HG03571 (cell line): ENCODE results near the gene PHF20.
"Not testable (repeated sequence)": the region's sequence is repeated elsewhere in the genome, so short reads cannot be mapped to it uniquely, and the experiment has no call there.

Experiments
- ATAC-seq: cut with Tn5 transposase; IDR thresholded peaks from one replicate; pipeline ENCODE4 v1.9.1; 2021; ENCODE audit not compliant: unreplicated experiment

PHF20 gene

DNA sequence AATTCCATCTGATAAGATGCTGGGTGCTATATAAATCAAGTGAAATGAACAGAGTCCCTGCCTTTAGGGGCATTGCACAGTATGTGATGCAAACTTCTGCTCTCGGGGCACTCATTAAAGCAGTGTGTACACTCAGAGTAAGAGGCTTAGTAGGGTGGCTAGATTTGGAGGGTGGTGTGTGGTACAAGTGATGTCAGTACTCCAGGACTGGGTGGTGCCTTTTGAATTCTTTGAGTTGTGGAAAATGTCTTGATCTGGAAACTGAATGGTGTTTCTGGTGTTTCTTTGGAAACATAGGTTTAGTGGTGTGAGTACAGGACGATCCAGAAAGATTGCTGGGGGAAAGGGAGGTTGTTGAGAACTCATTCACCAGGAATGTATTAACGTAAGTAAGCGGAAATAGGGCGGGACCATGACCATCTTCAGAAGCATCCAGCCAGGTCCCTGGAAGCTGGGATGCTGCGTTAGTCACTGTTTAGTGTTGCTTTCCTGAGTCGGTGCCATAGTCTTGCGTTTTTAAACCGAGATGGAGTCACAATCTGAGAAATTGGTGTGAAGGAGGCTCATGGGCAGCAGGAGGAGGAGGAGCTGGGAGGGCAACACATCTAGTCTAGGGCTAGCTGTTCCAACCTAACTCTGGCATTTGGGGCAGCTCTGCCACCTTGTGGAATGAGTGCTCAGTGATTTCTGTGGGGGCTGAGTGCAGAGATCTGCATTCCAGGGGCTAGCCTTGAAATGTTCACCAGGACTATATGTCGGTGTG is 112.1 kb downstream of the PHF20 start:
- no peak for ATAC-seq

DNA sequence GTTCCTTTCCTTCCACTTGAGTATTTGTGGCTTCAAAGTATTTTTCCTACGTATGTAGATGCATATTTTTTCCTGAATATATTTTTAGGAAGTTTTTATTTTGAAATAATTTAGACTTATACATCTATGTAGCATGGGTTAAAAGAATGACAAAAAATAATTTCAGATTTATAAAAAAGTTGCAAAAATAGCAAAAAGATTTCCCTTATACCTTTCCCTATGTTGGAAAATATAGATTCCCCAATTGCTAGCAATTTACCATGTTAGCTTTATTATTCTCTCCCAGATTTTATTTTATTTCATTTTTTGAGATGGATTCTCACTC is 112.7 kb downstream of the PHF20 start:
- no peak for ATAC-seq

DNA sequence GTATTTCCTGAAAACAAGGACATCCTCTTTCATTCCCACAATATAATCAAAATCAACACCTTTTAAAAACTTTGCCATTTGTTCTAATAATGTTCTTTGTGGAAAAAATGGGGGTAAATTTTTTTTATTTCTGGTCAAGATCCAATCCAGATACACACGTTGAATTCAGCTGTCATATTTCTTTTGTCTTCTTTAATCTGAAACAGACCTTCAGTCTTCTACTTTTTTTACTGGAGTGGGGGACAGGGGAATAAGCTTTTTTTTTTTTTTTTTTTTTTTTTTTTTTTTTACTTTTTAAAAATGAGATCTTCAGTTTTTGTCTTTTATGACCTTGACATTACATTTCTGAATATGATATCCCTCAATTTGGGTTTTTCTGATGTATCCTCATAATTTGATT is 113.4 kb downstream of the PHF20 start:
- ATAC-seq = no peak

DNA sequence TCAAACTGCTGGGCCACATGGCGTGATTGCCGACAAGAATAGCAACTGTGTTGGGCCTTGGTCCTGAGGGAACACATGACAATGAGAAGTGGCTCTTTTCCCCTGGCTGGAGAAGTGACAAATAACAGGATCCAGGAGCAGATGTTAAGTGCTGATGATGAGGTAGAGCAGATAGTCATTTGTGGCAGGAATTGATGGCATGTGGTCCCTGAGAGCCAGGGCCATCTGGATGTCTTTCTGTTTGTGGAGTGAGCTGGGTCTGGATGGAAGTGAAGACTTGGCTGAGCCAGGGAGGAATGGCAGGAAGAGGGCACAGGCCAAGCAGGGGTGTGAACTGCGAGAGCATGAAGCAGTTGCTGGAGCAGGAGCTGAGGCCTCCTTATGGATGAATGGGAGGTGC is 114.7 kb downstream of the PHF20 start:
- ATAC-seq = no peak

DNA sequence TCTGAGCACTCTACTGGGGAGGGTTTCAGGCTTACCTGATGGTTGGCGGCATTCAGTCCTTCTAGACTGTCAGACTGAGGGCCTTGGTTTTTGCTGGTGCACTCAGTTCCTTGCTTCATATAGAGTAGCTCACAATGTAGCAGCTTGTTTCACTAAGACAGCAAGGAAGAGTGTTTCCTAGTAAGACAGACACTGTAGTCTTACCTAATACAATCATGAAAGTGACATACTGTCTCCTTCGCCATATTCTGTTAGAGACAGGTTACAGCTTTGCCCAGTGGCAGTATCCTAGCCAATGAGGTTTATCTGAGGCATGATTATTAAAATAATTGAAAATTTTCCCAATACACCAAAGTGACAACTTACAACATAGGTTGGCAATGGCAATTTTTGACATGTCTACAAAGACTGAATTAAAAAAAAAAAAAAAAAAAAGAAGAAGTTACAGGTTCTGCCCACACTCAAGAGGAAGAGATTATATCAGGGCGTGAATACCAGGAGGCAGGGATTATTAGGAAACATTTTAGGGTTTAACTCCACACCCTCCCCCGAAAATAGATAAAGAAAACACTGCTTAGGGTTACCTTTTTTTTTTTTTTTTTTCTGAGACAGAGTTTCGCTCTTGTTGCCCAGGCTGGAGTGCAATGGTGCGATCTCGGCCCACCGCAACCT is 115.7 kb downstream of the PHF20 start:
- ATAC-seq = no peak

DNA sequence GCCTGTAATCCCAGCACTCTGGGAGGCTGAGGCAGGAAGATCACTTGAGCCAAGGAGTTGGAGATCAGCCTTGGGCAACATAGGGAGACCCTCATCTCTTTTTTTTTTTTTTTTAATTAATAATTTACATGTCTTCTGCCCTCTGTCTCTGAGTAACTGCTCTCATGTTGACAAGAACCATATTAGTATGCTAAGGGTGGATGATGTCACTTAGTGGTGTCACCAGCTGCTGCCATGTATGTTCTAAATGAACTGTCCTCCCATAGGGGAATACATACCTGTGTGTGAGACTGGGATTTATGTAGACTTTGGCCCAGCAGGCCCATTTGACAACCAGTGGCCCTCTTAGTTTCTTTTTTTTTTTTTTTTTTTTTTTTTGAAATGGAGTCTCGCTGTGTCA is 116.8 kb downstream of the PHF20 start:
- ATAC-seq = no peak

DNA sequence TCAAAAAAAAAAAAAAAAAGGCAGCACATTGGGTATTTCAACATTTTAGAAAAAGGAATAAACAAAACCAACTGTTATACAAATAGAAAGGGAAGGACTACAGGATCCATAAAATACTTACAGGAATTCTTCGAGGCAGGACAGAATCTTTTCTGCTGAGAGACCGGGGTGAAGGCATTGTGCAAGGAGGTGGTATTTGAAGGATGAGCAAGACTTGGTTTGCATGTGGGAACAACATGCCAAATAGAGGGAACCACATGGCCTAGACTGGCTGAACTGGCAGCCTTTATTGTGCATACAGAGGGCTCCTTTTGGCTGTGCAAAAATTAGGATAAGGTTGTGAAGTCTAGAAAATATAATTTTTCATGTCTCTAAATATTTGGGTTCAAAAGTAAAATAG is 119.6 kb downstream of the PHF20 start:
- no peak for ATAC-seq

DNA sequence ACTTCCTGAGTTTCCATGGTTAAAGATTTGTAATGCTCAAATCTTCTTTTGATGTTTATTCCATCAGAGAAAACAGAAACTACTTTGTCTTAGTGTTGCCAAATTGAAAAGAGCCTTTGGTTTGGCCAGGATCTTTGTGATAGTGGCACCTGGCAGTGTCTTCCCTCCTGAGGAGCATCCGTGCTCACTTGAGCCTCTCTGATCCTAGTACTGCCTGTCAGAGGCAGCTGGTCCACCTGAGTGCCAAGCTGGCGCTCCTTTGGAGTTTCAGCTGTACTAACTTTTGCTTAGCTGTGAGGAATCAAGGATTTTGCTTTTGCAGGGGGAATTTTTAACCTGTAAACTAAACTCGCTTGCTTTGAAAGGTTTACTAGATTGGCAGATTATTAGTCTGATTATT is 121.1 kb downstream of the PHF20 start:
- ATAC-seq = no peak

DNA sequence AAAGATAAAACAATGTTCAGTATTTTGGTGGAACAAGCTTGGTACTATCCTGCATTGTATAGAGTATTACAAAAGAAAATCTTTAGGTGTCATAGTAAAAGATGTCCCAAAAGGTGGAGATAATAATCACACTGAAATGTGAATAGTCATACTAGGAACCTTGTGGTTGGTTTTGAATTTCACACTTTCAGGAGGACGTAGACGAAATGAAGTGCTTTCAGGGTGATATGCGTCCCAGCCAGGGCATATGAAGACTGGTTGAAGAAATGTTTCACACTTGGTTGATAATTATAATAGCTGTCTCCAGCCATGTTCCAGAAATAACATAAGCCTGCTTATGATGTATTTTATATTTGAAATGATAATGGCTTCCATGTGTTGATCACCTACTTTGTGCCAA is 122.1 kb downstream of the PHF20 start:
- peak; percentile 90 for ATAC-seq

DNA sequence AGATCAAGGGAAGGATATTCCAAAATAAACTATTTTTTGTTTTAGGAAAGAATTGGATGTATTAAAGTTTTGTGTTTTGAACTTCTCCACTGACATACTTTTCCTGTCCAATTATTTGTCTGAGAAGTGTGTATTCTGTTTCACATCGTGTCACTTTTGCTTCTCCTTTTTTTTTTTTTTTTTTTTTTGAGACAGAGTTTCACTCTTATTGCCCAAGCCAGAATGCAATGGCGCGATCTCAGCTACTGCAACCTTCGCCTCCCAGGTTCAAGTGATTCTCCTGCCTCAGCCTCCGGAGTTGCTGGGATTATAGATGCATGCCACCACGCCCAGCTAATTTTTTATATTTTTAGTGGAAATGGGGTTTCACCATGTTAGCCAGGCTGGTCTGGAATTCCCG is 123.7 kb downstream of the PHF20 start:
- ATAC-seq = not testable (repeated sequence)

DNA sequence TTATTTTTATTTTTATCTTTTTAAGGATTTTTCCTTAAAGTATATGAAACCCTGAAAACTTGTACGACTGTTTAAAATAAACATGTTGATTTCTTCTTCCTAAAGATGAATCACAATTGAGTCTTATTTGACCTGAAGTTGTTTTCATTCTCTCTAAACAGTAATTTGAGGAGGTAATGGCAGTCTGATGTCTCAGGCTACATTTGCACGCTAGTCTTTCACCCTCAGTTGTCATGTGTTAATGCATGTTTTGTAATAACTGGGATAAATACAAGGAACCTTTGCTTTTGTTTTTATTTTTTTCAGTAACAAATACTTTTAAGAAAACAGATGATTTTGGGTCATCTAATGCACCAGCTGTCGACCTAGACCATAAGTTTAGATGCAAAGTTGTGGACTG is 127.2 kb downstream of the PHF20 start:
- no peak for ATAC-seq

DNA sequence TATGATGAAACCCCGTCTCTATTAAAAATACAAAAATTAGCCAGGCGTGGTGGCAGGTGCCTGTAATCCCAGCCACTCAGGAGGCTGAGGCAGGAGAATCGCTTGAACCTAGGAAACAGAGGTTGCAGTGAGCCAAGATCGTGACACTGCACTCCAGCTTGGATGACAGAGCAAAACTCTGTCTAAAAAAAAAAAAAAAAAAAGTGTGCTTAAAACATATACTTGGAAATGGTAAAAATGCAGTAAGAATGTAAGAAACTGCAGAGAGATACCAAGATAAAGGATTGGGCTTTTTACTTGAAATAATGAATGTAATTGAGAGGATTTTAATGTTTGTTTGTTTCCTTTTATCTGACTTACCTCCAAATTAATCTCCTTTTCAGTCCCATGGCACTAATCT is 129.4 kb downstream of the PHF20 start:
- ATAC-seq = not testable (repeated sequence)

DNA sequence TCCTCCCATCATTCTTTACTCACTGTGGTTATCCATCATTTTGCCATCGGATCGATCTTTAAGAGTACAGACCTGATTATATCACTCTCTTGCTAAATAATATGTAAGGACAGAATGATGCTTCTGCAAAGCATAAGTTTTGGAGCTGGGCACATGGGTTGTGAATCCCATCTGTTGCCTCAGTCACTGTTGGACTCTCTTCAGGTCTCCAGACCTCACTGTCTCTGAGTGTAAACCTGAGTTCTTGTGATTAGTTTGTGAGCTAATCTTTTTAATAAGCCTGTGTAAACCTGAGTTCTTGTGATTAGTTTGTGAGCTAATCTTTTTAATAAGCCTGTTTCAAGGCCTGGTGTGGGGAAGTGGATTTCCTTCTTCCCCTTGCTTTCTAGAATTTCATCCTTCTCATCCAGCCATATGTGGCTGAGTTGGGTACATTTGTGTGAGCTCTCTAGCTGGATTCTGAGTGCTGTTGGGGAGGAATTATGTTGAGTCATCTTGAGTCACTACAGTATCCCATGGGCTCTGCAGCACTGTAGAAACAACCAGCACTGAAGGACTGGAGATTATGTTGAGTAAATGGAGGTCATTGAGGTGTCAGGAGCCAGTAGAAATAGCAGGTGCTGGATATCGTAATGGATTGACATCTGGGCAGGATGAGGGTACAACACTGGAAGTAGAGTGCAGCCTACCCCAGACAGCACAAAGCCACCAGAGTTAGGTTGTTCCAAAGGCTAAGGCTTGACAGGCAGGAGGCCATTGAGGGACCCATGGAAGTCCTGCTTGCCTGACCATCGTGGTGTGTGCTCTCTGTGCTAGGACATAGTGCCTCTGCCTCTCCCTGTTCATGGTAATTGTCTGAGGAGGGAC is 130.1 kb downstream of the PHF20 start:
- no peak for ATAC-seq

DNA sequence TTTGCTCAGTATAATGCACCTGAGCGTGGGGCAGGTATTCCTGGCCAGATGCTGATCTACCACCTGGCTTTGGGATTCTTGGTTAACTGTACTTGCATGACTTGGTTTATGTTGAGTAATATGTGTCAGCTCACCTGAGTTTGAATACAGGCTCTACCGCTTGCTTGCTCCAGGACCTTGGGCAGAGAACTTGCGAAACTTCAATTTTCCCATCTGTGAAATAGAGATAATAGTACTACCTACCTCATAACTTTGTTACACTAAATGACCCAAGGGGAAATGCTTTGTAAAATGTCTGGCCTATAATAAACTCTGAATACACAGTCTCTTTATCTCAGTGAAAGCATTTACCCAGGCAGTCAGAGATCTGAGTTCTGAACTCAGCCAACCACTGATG is 130.7 kb downstream of the PHF20 start:
- no peak for ATAC-seq

DNA sequence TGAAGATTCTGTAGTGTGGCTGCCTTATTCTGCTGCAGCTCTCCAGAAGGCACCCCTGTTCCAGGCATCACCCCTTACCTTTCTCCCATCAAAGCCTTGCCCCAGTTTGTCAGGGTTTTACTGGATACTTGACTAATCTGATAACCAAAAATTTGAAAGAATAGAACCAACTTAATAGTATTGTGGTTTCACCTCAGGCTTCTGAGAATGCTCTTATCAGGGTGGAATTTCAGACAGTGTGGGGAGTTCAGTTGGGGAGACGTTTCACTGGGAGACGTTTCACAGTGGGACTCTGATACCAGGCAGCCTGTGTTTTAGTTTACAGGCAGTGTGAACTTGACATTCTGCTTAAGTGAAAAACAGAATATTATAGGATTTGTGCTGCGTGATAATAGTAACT is 132.0 kb downstream of the PHF20 start:
- no peak for ATAC-seq

DNA sequence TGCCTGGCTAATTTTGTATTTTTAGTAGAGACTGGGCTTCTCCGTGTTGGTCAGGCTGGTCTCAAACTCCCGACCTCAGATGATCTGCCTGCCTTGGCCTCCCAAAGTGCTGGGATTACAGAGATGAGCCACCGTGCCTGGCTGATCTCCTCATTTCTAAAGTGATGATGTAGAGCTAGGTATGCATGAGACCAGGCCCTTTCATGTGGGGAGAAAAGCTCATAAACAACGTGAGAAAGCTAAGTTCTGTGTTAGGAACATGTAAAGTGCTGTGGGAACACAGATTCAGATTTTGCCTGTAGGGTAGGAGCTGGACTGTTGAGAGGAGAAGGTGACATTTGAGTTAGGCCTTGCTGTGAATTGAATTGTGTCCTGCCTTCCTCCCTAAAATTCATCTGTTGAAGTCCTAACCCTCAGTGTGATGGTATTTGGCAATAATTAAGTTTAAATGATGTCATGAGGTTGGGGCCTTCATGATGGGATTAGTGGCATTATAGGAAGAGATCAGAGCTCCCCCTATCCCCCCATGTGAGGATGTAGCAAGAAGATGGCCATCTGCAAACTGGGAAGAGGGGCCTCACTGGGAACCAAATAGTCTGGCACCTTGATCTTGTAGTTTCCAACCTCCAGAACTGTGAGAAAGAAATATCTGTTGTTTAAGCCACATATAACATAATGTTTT is 133.3 kb downstream of the PHF20 start:
- ATAC-seq = no peak

DNA sequence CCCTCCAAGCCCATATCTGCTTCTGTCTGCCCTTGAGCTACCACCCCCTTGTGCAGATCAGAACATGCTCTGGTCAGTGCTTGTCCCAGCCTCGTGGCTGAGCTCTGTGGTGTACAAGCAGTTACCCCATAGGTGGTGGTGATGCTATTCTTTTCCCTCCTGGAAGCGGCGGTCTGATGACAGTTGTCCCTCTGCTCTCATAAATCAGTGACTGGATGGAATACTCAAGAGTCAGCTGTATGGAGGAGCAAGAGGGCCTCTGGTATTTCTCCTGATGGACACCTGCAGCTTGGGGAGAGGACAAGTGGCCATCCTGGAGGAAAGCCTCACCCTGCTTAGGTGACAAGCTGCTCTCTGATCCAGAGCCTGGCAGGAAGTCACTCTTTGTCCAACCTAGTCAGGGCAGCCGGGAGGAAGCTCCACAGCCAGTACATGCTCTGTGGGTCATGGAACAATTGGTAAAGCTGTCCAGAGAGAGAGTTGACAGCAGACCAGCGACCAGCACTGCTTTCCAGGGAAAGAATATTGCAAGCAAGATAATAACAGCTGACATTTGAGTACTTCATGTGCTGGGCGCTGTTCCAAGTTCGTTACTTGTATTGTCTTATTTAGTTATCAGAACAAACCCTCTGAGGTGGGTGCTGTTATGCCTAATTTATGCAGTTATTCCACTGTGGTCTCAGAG is 135.3 kb downstream of the PHF20 start:
- no peak for ATAC-seq

DNA sequence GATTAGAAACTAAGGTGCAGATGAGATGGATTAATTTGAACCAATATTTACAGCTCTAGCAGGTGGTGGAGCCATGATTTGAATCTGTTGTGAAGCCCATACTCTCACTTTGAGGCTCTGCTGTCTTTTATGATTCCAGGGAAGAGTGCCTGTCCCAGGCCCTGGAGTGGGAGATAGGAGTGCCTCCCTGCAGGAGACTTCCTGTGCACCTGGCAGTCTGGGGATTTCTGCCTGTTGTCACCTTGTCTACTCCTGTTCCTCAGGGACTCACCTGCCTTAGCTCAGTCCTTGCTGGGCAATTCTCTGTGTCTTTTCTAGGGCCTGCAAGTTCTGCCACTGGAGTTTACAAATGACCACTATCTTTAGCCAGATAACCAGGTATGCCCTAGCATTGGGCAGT is 136.2 kb downstream of the PHF20 start:
- ATAC-seq = no peak

DNA sequence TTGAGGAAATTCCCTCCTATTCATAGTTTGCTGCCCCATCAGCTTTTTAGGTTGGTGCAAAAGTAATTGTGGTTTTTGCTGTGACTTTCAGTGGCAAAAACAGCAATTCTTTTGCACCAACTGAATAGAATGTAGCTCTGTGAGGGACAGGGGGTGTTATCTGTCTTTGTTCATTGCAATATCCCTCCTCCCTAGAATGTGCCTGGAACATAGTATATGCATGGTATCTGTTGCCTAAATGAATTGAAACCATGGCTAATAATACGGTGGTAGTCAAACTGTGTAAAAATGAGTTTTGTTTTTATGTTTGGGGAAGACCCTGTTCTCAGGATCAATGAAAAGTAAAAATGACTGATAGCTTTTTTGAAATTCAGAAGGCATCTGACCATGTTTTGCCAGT is 137.4 kb downstream of the PHF20 start:
- ATAC-seq = no peak

DNA sequence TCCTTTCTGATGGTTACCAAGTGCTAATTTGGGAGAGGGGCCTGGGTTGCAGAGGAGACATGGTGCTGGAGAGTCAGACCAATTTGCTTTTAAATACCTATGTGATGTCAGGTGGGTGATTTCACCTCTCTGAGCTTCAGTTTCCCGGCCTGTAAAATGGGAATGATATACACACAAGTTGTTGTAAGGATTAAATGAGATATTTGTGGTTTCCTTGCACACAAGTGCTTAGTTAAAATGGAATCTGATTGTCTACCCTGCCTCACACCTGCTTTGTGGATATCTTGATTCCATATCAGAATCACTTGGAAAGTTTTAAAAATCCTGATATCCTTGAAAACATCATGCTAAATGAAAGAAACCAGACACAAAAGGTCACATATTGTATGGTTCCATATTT is 138.0 kb downstream of the PHF20 start:
- ATAC-seq = no peak

DNA sequence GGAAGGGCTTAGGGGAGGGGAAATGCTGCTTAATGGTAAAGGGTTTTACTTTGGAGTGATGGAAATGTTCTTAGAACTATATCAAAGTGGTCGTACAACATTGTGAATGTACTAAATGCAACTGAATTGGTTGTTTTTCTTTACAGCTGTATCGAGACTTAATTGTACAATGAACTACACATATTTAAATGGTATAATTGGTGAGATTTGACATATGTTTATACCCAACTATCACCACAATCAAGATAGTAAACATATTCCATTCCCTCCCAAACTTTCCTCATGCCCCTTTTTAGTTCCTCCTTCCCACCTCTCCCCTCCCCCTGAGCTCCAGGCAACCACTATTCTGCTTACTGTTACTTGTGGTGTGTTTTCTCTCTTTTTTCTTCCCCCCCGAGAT is 138.4 kb downstream of the PHF20 start:
- no peak for ATAC-seq
